Measurements from ENCODE around the gene GNPAT. TPM values are rescaled to one million over a fixed set of nuclear protein-coding genes. Genes with fewer than 3 reads are reported as not detected.

The GNPAT gene
- total RNA-seq, 1 experiment from 2014 or later: 32.8 TPM

- H3K36me3 Mint-ChIP-seq: peaks cover 24% of the 10 kb centered on the region
Measured at GRCh38 chr1:231260351-231260750, 19.3 kb downstream of the GNPAT start.

More at GRCh38 chr1:231260351-231260750, 19.3 kb downstream of the GNPAT start:
- ChIA-PET CTCF (no interaction called here), POLR2A (no interaction called here)
- Mint-ChIP-seq H3K4me3 (no peak overlapping the region), H3K27ac (no peak overlapping the region), H3K4me1 (no peaks in the 10 kb centered on the region), H3K27me3 (ENCODE audit: low read depth) (no peaks in the 10 kb centered on the region), H3K9me3 (no peaks in the 10 kb centered on the region)
- DNase-seq (ENCODE audit: low spot score) (no peak), ATAC-seq (no peak)
- no peak for TF ChIP-seq ERG (CRISPR knock-in tag; IDR thresholded peaks at IDR 0.05)
- no peak for TF ChIP-seq IRF1 (CRISPR knock-in tag; IDR thresholded peaks at IDR 0.05)
- no peak for TF ChIP-seq FOXP4 (CRISPR knock-in tag; IDR thresholded peaks at IDR 0.05)
- TF ChIP-seq ZNF281 (CRISPR knock-in tag; IDR thresholded peaks at IDR 0.05): no peak
- TF ChIP-seq KAT7 (CRISPR knock-in tag; IDR thresholded peaks at IDR 0.05; ENCODE audit: borderline replicate concordance): no peak
- no peak for TF ChIP-seq E2F5 (CRISPR knock-in tag; IDR thresholded peaks at IDR 0.05)
- TF ChIP-seq JUN (CRISPR knock-in tag; IDR thresholded peaks at IDR 0.05): no peak
- no peak for TF ChIP-seq AR (CRISPR knock-in tag; IDR thresholded peaks at IDR 0.05)
- TF ChIP-seq ZBTB43 (CRISPR knock-in tag; IDR thresholded peaks at IDR 0.05): no peak
- no peak for TF ChIP-seq MYBL2 (CRISPR knock-in tag; IDR thresholded peaks at IDR 0.05)
- TF ChIP-seq ZMAT4 (CRISPR knock-in tag; IDR thresholded peaks at IDR 0.05): no peak
- TF ChIP-seq ARID4B (CRISPR knock-in tag; IDR thresholded peaks at IDR 0.05; ENCODE audit: borderline replicate concordance): no peak
- TF ChIP-seq NR3C1 (CRISPR knock-in tag; conservative IDR thresholded peaks at IDR 0.05; ENCODE audit: low read depth): no peak
